Measurements from ENCODE around the gene B4GALT4. TPM values are rescaled to one million over a fixed set of nuclear protein-coding genes. Genes with fewer than 3 reads are reported as not detected.

B4GALT4 gene
- total and polyA plus RNA-seq, 3 donors from 2014 or later, result 13.5 to 19.4 (median 17.7) TPM

GRCh38 chr3:119258915-119259314, 18.2 kb upstream of the B4GALT4 start:
- DNase-seq, result no peak

DNA sequence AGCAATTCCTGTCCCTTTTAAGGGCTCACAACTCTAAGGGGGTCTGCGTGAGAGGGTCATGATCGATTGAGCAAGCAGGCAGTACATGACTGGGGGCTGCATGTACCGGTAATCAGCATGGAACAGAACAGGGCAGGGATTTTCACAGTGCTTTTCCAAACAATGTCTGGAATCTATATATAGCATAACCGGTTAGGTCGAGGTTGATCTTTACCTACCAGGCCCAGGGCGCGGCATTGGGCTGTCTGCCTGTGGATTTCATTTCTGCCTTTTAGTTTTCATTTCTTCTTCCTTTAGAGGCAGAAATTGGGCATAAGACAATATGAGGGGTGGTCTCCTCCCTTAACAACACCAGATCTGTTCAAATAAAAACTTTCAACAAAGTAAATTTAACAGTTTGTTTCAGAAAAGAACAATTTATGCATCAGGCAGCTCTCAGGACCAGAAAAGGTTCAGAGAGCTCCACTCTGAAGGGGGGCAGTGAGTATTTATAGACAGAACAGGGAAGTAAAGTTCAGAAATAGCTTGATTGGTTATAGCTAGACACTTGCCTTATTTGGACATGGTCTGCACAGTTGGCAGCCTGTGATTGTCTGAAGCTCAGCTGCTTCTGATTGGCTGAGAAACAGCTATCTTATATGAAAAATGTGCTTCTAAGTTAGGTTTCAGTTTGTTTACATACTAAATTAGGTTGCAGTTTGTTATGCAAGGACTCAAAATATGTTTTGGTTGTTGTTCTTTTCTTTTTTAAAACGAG, 17.2 kb upstream of the B4GALT4 start:
- no peak for DNase-seq
- WGBS, 2 donors, result 82 to 84% methylated on average over 8 of the region's 8 CpGs

More at GRCh38 chr3:119258915-119259314, 18.2 kb upstream of the B4GALT4 start:
- H3K36me3 ChIP-seq (ENCODE audit: low read depth, missing control alignments), result no peaks in the 10 kb centered on the region
- no peak for TF ChIP-seq POLR2A (IDR thresholded peaks at IDR 0.05)
- TF ChIP-seq, protein P1, sequence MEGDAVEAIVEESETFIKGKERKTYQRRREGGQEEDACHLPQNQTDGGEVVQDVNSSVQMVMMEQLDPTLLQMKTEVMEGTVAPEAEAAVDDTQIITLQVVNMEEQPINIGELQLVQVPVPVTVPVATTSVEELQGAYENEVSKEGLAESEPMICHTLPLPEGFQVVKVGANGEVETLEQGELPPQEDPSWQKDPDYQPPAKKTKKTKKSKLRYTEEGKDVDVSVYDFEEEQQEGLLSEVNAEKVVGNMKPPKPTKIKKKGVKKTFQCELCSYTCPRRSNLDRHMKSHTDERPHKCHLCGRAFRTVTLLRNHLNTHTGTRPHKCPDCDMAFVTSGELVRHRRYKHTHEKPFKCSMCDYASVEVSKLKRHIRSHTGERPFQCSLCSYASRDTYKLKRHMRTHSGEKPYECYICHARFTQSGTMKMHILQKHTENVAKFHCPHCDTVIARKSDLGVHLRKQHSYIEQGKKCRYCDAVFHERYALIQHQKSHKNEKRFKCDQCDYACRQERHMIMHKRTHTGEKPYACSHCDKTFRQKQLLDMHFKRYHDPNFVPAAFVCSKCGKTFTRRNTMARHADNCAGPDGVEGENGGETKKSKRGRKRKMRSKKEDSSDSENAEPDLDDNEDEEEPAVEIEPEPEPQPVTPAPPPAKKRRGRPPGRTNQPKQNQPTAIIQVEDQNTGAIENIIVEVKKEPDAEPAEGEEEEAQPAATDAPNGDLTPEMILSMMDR (IDR thresholded peaks at IDR 0.05), result no peak
- whole genome bisulfite sequencing, 2 donors, result 64 to 68% methylated on average over 1 of the region's 1 CpG
- H3K27me3 ChIP-seq, result no peaks in the 10 kb centered on the region
- H3K27ac ChIP-seq, result no peak overlapping the region
- no peaks in the 10 kb centered on the region for H3K4me1 ChIP-seq
- no peak overlapping the region for H3K4me3 ChIP-seq
- H3K9me3 ChIP-seq, result no peaks in the 10 kb centered on the region
- intact Hi-C loops (cut with DNase I; ENCODE audit: low total_unique reads), result no loop called here

GRCh38 chr3:119257111-119257510, 16.4 kb upstream of the B4GALT4 start:
- intact Hi-C loops (cut with DNase I; ENCODE audit: low total_unique reads), result no loop called here
- WGBS, 2 donors, result 88 to 94% methylated on average over 2 of the region's 2 CpGs
- H3K36me3 ChIP-seq (ENCODE audit: low read depth, missing control alignments), result no peaks in the 10 kb centered on the region
- no peak for TF ChIP-seq POLR2A (IDR thresholded peaks at IDR 0.05)
- TF ChIP-seq, protein P1 (IDR thresholded peaks at IDR 0.05), result no peak
- no peaks in the 10 kb centered on the region for H3K4me1 ChIP-seq
- DNase-seq, result no peak
- no peak overlapping the region for H3K27ac ChIP-seq
- H3K27me3 ChIP-seq, result no peaks in the 10 kb centered on the region
- H3K4me3 ChIP-seq, result no peak overlapping the region
- H3K9me3 ChIP-seq, result no peaks in the 10 kb centered on the region

More for the DNA sequence above, 17.2 kb upstream of the B4GALT4 start:
- no peak for TF ChIP-seq POLR2A (IDR thresholded peaks at IDR 0.05)
- TF ChIP-seq, protein P1 (IDR thresholded peaks at IDR 0.05), result no peak
- no peaks in the 10 kb centered on the region for H3K9me3 ChIP-seq
- H3K36me3 ChIP-seq (ENCODE audit: low read depth, missing control alignments), result no peaks in the 10 kb centered on the region
- intact Hi-C loops (cut with DNase I; ENCODE audit: low total_unique reads), result no loop called here
- no peak overlapping the region for H3K4me3 ChIP-seq
- no peak overlapping the region for H3K27ac ChIP-seq
- no peaks in the 10 kb centered on the region for H3K4me1 ChIP-seq
- no peaks in the 10 kb centered on the region for H3K27me3 ChIP-seq

DNA sequence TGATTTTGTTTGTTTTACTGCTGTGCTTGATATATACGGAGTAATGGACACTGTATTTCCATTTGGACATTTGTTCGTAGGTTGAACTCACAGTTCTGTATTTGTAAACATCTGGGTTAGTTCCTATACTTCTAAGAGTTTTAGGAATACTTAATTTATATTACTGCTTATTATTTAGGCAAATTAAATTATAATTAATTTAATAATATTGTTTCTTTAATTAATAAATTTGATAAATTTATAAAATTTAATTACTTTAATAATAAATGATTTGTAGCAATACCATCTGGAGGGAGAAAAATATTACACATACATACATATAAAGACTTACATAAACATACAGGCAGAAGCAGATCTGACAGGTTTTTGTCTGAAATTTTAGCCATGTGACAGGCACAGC, 14.5 kb upstream of the B4GALT4 start:
- Histone ChIP-seq H3K27ac (no peak overlapping the region), H3K4me3 (no peak overlapping the region), H3K27me3 (no peaks in the 10 kb centered on the region), H3K36me3 (ENCODE audit: low read depth, missing control alignments) (no peaks in the 10 kb centered on the region), H3K4me1 (no peaks in the 10 kb centered on the region), H3K9me3 (no peaks in the 10 kb centered on the region)
- intact Hi-C loops (cut with DNase I; ENCODE audit: low total_unique reads), result no loop called here
- no peak for DNase-seq
- WGBS, 2 donors, result 86 to 93% methylated on average over 2 of the region's 2 CpGs
- TF ChIP-seq POLR2A (IDR thresholded peaks at IDR 0.05), result no peak
- TF ChIP-seq, protein P1 (IDR thresholded peaks at IDR 0.05), result no peak

DNA sequence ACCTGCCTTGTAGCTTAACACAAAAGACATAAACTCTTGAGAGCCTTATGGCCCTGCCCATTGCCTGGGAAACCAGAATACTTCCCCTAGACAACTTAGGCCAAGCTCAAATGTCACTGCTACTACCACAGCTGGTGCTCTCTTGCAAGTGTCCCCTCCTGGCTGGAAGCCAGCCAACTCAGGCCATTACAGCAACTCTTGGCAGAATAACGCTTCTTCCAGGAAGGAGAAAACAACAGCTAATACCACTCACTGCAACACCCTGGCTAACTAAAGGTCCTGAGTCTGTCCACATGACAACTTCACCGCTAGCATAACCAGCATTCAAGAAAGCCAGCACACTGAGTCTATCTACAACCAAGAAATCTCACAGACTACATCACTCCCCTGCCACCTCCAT, 5.1 kb upstream of the B4GALT4 start:
- no peaks in the 10 kb centered on the region for H3K9me3 ChIP-seq
- 94 to 100% methylated on average over 1 to 2 of the region's 2 CpGs for WGBS, 2 donors
- TF ChIP-seq, protein P1 (IDR thresholded peaks at IDR 0.05), result no peak
- no peak for TF ChIP-seq POLR2A (IDR thresholded peaks at IDR 0.05)
- H3K27me3 ChIP-seq, result no peaks in the 10 kb centered on the region
- H3K27ac ChIP-seq, result no peak overlapping the region
- H3K4me3 ChIP-seq, result no peak overlapping the region
- no peak for DNase-seq
- H3K4me1 ChIP-seq, result no peaks in the 10 kb centered on the region
- intact Hi-C loops (cut with DNase I; ENCODE audit: low total_unique reads), result no loop called here
- H3K36me3 ChIP-seq (ENCODE audit: low read depth, missing control alignments), result no peaks in the 10 kb centered on the region
